H1 (cell line): Measurements from ENCODE around the gene ANXA6.

Source experiments
- ATF3 ChIP-seq: IDR thresholded peaks from 2 replicates; pipeline ENCODE4 v1.6.1; 2011; ENCODE audit warnings: low read depth, mild to moderate bottlenecking, low read length; ENCODE audit not compliant: insufficient read depth
- BACH1 ChIP-seq: IDR thresholded peaks from 2 replicates; pipeline ENCODE4 v1.6.1; 2012; ENCODE audit warnings: low read length, improper control_type of control experiment
- CBX5 ChIP-seq: fragments of 300-800, 300-1000 bp; sonication (generic); IDR thresholded peaks from 2 replicates; pipeline ENCODE4 v1.7.1; 2016; ENCODE audit warnings: antibody characterized with exemption, low read length, low read depth
- CHD1 ChIP-seq: IDR thresholded peaks from 2 replicates; pipeline ENCODE4 v1.6.1; 2012; ENCODE audit warnings: low read depth, low read length, improper control_type of control experiment
- CTCF ChIP-seq, 3 experiments: IDR thresholded peaks; 1 replicate in 2 of 3; 2 replicates in 1 of 3; pipeline versions ENCODE4 v1.5.1 to v1.6.1; 2011; ENCODE audit warnings: low read length in 3 of 3, mild to moderate bottlenecking in 3 of 3, inconsistent platforms in 2 of 3, low read depth in 1 of 3, moderate library complexity in 1 of 3; ENCODE audit not compliant: insufficient read depth in 1 of 3; ENCODE audit errors: control extremely low read depth in 1 of 3
- EP300 ChIP-seq, 2 experiments: IDR thresholded peaks; 1 replicate in 1 of 2; 2 replicates in 1 of 2; pipeline ENCODE4 v1.6.1; 2011 to 2012; ENCODE audit warnings: low read depth in 2 of 2, low read length in 2 of 2, mild to moderate bottlenecking in 2 of 2, borderline replicate concordance in 1 of 2, inconsistent platforms in 1 of 2, moderate library complexity in 1 of 2
- GABPA ChIP-seq: IDR thresholded peaks from 2 replicates; pipeline ENCODE4 v1.6.1; 2011; ENCODE audit warnings: mild to moderate bottlenecking, low read length, moderate library complexity, borderline replicate concordance; ENCODE audit not compliant: insufficient read depth
- JUND ChIP-seq: IDR thresholded peaks from 2 replicates; pipeline ENCODE4 v1.6.1; 2011; ENCODE audit warnings: mild to moderate bottlenecking, improper control_type of control experiment, low read length
- POLR2A ChIP-seq, 2 experiments: IDR thresholded peaks; 1 replicate in 1 of 2; 2 replicates in 1 of 2; pipeline ENCODE4 v1.6.1; 2011; ENCODE audit warnings: low read depth in 2 of 2, low read length in 2 of 2, mild to moderate bottlenecking in 2 of 2; ENCODE audit errors: control extremely low read depth in 1 of 2
- POLR2AphosphoS5 ChIP-seq: IDR thresholded peaks from 2 replicates; pipeline ENCODE4 v1.6.1; 2011; ENCODE audit warnings: low read depth, low read length
- RAD21 ChIP-seq, 2 experiments: IDR thresholded peaks in 1 of 2; conservative IDR thresholded peaks in 1 of 2; 2 replicates each; pipeline ENCODE4 v1.6.1; 2011; ENCODE audit warnings: low read depth in 2 of 2, low read length in 2 of 2, improper control_type of control experiment in 1 of 2, inconsistent platforms in 1 of 2, mild to moderate bottlenecking in 1 of 2, moderate library complexity in 1 of 2
- RFX5 ChIP-seq: IDR thresholded peaks from 2 replicates; pipeline ENCODE4 v1.6.1; 2011; ENCODE audit warnings: low read depth, low read length, improper control_type of control experiment, borderline replicate concordance
- SP1 ChIP-seq: IDR thresholded peaks from 2 replicates; pipeline ENCODE4 v1.6.1; 2011; ENCODE audit warnings: low read depth, low read length
- TAF1 ChIP-seq: IDR thresholded peaks from 2 replicates; pipeline ENCODE4 v1.6.1; 2011; ENCODE audit warnings: mild to moderate bottlenecking, low read depth, low read length

GRCh38 chr5:151094030-151094851 is 63.3 kb downstream of the ANXA6 start:
- TF ChIP-seq EP300 (IDR thresholded peaks at IDR 0.05; ENCODE audit: borderline replicate concordance in 1 of 2, low read depth in 2 of 2, low read length in 2 of 2), result no peak
- TF ChIP-seq CTCF (IDR thresholded peaks at IDR 0.05; ENCODE audit: control extremely low read depth in 1 of 3, insufficient read depth in 1 of 3, low read depth in 1 of 3, low read length in 3 of 3), result no peak
- no peak for TF ChIP-seq SP1
- no peak for TF ChIP-seq RFX5
- TF ChIP-seq JUND, result no peak
- TF ChIP-seq POLR2AphosphoS5, result no peak
- TF ChIP-seq GABPA, result no peak
- no peak for TF ChIP-seq CHD1
- no peak for TF ChIP-seq CBX5
- no peak for TF ChIP-seq POLR2A (IDR thresholded peaks at IDR 0.05; ENCODE audit: control extremely low read depth in 1 of 2, low read depth in 2 of 2, low read length in 2 of 2)
- no peak for TF ChIP-seq ATF3
- no peak for TF ChIP-seq TAF1
- no peak for TF ChIP-seq RAD21 (IDR thresholded peaks at IDR 0.05 in 1 of 2, conservative IDR thresholded peaks at IDR 0.05 in 1 of 2; ENCODE audit: low read depth in 2 of 2, low read length in 2 of 2)
- no peak for TF ChIP-seq BACH1
